GM19239 (cell line): ENCODE results near the gene MPV17.
"Not testable (repeated sequence)": the region's sequence is repeated elsewhere in the genome, so short reads cannot be mapped to it uniquely, and the experiment has no call there.

Experiments used
- DNase-seq: peaks from one replicate; pipeline ENCODE4 v3.0.0; 2011; ENCODE audit warnings: low spot score; ENCODE audit not compliant: insufficient read length
- FAIRE-seq: peaks from 2 replicates; lab custom pipeline; 2011; peaks lifted over from hg19 to GRCh38; lab: Jason Lieb, UNC

MPV17 gene

GRCh38 chr2:27303093-27304025 lies 19.5 kb downstream of the MPV17 start:
- FAIRE-seq = peak; percentile 79
- peak; percentile 60 for DNase-seq

GRCh38 chr2:27300606-27301005 lies 22.3 kb downstream of the MPV17 start:
- not testable (repeated sequence) for DNase-seq, FAIRE-seq

GRCh38 chr2:27298391-27299080 lies 24.4 kb downstream of the MPV17 start:
- no peak for FAIRE-seq
- DNase-seq = no peak

- FAIRE-seq = no peak
- no peak for DNase-seq
Measured at GRCh38 chr2:27297195-27297594, 25.7 kb downstream of the MPV17 start.

GRCh38 chr2:27296481-27296880 lies 26.4 kb downstream of the MPV17 start:
- FAIRE-seq = no peak
- DNase-seq = no peak

GRCh38 chr2:27294928-27295327 lies 28.0 kb downstream of the MPV17 start:
- FAIRE-seq (no peak), DNase-seq (no peak)

- FAIRE-seq (no peak), DNase-seq (no peak)
Measured at GRCh38 chr2:27291865-27292264, 31.0 kb downstream of the MPV17 start.

GRCh38 chr2:27290549-27290948 lies 32.3 kb downstream of the MPV17 start:
- DNase-seq = no peak
- no peak for FAIRE-seq

GRCh38 chr2:27288610-27289009 lies 34.3 kb downstream of the MPV17 start:
- FAIRE-seq (no peak), DNase-seq (no peak)

GRCh38 chr2:27285481-27285880 lies 37.4 kb downstream of the MPV17 start:
- FAIRE-seq = no peak
- no peak for DNase-seq

- DNase-seq (no peak), FAIRE-seq (no peak)
Measured at GRCh38 chr2:27284996-27285395, 37.9 kb downstream of the MPV17 start.

GRCh38 chr2:27282892-27283291 lies 40.0 kb downstream of the MPV17 start:
- FAIRE-seq (no peak), DNase-seq (no peak)

GRCh38 chr2:27281855-27282559 lies 40.9 kb downstream of the MPV17 start, which contains the start of gene TRIM54:
Gene TRIM54 (plus strand): TSS chr2:27282429. CDS start chr2:27282732, 303 bp downstream.
- no peak for FAIRE-seq
- no peak for DNase-seq

GRCh38 chr2:27281442-27281841 lies 41.5 kb downstream of the MPV17 start:
- FAIRE-seq (no peak), DNase-seq (no peak)

GRCh38 chr2:27280826-27281225 lies 42.1 kb downstream of the MPV17 start:
- no peak for FAIRE-seq
- DNase-seq = no peak

GRCh38 chr2:27278010-27278409 lies 44.9 kb downstream of the MPV17 start:
- DNase-seq (no peak), FAIRE-seq (no peak)

- FAIRE-seq (no peak), DNase-seq (no peak)
Measured at GRCh38 chr2:27275211-27276150, 47.4 kb downstream of the MPV17 start, which contains the start of gene DNAJC5G. Gene DNAJC5G (plus strand): TSS chr2:27275433. CDS start chr2:27276729, 1,296 bp downstream.

GRCh38 chr2:27272537-27273522 lies 50.1 kb downstream of the MPV17 start:
- not testable (repeated sequence) for FAIRE-seq, DNase-seq
